GM04504 (cell line): ENCODE measurements around the gene SOX12.
"Not testable (repeated sequence)": the region's sequence is repeated elsewhere in the genome, so short reads cannot be mapped to it uniquely, and the experiment has no call there.

Experiments
- DNase-seq: peaks from one replicate; pipeline ENCODE4 v3.0.0-alpha.2; 2012; ENCODE audit warnings: low read depth

SOX12 gene

GRCh38 chr20:328975-329695 is 3.8 kb downstream of the SOX12 start:
- DNase-seq, result no peak

- no peak for DNase-seq
Measured at GRCh38 chr20:329851-330232, 4.5 kb downstream of the SOX12 start.

- no peak for DNase-seq
Measured at GRCh38 chr20:330233-331149, 5.1 kb downstream of the SOX12 start.

- no peak for DNase-seq
Measured at GRCh38 chr20:334578-334977, 9.2 kb downstream of the SOX12 start.

- not testable (repeated sequence) for DNase-seq
Measured at GRCh38 chr20:336040-336439, 10.7 kb downstream of the SOX12 start.

- no peak for DNase-seq
Measured at GRCh38 chr20:341682-342081, 16.3 kb downstream of the SOX12 start.

GRCh38 chr20:343107-343506 is 17.8 kb downstream of the SOX12 start:
- DNase-seq, result no peak

- no peak for DNase-seq
Measured at GRCh38 chr20:346033-346639, 20.8 kb downstream of the SOX12 start.

- no peak for DNase-seq
Measured at GRCh38 chr20:346640-347316, 21.4 kb downstream of the SOX12 start, which contains the start of gene NRSN2. TSS of gene NRSN2 (plus strand) at chr20:347111. CDS start at chr20:349644, 2,533 bp downstream.

GRCh38 chr20:347317-347639 is 21.9 kb downstream of the SOX12 start:
- no peak for DNase-seq

GRCh38 chr20:347640-348484 is 22.5 kb downstream of the SOX12 start:
- peak; percentile 85 for DNase-seq

- no peak for DNase-seq
Measured at GRCh38 chr20:348972-349841, 23.9 kb downstream of the SOX12 start.

GRCh38 chr20:353166-353565 is 27.8 kb downstream of the SOX12 start:
- no peak for DNase-seq

- DNase-seq, result peak; percentile 41
Measured at GRCh38 chr20:354298-354977, 29.1 kb downstream of the SOX12 start.

GRCh38 chr20:356154-356553 is 30.8 kb downstream of the SOX12 start:
- DNase-seq, result not testable (repeated sequence)

GRCh38 chr20:356745-357144 is 31.4 kb downstream of the SOX12 start:
- DNase-seq, result no peak

- no peak for DNase-seq
Measured at GRCh38 chr20:358891-359555, 33.7 kb downstream of the SOX12 start.

GRCh38 chr20:361561-361960 is 36.2 kb downstream of the SOX12 start:
- DNase-seq, result no peak
